RPMI8226 (cell line): ENCODE data around the gene XDH.

Experiments
- DNase-seq: peaks from one replicate; pipeline ENCODE4 v3.0.0-alpha.2; 2015

Gene XDH

DNA sequence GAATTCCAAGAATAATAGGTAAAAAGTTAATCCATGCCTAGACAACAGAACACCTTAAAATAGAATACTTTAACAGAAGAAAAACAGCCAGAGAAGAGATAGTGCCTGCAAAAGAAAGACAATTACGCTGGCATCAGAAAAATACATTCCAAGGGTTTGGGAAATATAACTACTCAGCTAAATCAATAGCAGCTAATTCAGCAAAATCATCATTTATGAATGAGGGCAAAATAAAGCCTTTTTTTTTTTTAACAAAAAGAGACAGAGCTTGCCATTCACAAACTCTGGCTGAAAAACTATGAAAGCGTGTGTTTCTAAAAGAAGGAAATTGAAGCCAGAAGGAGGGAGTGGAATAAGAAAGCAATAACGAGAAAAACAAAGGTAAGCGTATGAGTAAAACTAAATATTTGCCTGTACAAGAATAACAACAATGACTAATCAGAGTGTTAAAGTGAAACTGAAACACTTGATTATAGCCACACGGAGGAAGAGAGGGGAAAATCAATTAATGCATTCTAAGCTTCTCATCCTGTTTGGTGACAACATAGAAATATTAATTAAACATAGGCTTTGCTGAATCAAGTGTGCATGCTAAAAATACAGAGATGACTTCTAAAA is 90.4 kb downstream of the XDH start:
- peak; percentile 41 for DNase-seq

- no peak for DNase-seq
Measured at GRCh38 chr2:31322371-31322770, 92.2 kb downstream of the XDH start.

DNA sequence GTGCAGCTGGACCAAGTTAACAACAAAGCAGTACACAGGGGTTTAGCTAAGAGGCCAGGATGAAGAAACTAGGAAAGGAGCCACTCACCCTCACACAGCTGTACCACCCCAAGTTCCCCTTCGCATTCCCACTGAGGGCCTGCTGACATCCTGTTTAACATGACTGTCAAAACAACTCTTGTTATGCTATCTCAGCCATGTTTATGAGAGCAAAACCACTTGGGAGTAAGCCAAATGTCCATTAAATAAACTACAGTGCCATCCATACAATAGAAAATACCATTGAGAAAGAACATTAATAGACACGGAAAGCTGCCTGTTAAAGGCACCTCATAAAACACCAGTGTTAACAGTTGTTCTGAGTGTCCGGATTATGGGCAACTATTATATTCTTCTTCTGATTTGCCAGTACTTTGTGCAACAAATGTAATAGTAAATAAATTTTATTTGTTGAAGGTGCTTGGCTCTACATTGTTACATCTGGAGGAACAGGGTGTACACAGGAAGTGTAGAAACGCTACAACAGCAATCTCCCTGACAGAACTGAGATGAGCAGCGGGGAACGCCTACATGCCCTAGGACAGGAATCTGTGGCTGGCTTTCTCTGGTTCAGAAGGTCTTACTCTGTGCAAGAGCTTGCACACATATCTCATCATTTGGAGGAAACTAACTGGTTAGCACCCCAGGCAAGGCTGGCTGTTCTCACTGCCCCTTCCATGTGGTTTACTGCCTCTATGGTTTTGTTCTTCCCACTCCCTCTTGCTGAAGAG is 95.0 kb downstream of the XDH start:
- DNase-seq, result peak; percentile 88

DNA sequence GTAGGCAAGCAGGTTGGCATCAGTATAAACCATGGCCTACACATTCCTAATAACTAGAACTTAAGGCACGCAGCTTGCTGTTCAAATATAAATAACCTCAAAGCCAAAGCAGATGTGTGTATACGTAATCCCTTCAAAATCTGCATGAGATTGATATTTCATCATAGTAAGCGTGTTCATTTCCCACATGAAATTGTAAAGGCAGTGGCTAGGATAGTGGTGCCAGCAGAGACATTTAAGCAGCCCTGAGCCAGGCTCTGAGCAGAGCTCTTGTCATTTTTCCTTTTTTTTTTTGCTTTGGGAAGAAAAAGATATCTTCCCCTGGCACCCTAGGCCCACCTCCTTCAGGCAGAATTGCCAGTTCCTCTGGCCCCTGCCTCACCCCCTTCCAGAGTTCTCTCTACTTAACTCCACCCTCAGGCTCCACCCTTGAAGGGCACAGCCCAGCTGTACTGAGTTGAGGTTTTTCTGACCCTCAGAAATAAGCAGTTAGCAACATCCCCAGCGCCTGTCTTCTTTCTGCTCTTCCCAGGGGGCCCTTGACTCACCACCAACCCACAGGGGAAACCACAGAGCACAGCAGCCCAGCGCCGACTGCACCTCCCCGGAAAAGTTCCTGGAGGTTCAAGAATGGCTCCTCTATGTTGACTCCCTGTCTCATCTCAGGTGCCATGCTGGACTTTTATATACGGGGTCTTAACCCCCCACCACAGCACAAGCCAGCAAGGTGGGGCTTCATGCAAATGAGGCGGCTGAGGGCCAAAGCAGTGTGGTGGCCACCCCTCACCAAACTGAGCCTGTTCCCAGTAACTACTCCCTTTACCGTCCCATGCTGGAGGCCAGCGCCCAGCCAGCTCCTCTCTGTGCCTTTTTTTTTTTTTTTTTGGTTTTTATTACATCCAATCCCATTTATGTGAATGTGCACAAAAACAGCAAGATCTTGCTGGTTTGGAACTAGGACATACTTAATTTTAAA is 95.9 kb downstream of the XDH start:
- DNase-seq, result peak; percentile 90

DNA sequence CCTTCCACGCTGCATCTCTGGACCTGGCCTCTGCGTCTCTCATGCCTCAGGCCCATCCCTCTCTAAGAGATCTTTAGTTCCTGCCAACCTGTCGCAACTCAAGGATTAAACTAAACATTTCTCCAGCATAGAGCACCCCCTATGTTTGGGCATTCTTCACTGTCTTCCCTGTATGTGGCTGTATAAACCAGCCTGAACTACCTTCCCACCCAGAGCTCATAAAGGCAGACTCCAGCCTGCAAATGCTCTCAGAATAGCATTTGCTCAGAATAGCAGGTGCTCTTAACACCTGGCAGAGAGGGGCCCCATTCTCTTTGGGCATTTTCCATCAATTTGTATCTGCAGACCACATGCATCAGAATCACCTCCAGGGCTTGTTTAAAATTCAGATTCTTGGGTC is 97.1 kb downstream of the XDH start:
- DNase-seq, result peak; percentile 56

DNA sequence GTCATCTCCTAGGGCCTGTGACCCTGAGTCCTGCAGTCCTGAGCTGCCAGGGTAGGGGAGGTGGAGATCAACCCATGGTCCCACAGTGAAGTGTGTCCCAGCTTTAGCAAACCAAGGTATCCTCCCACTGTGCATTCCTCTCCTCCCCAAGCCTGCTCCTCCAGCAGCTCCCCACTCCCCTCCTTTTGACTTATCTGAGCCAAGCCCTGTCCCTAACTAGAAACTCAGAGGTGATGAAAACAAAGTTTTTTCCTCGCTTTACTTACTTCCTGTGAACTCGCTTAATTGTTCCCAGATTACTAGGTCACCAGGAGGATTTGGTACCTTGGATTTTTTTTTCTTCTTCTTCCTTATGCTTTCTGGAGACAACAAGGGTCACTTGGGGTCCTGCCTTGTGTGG is 99.8 kb downstream of the XDH start:
- DNase-seq, result no peak

- DNase-seq, result no peak
Measured at GRCh38 chr2:31312898-31313297, 101.6 kb downstream of the XDH start.

DNA sequence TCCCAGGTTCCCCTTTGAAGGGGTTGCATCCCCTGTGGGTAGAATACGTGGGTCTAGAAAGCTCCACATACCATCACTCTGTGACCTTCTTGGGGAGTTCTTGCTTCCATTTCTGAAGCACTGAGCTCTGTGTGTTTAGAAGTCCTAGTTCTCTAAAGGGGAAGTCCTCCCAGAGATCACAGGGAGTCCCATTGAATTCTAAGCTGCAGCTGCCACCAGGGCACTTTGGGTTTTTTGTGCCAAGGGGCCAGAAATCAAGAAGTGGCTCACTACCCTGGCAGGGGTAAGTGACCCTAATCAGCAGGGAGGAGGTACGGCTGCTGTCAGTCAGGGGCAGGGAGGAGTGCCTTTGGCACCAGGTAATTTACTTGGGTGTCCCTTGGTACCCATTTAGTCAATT is 109.7 kb downstream of the XDH start:
- DNase-seq, result no peak

GRCh38 chr2:31302940-31303563 is 111.5 kb downstream of the XDH start:
- no peak for DNase-seq

- no peak for DNase-seq
Measured at GRCh38 chr2:31300309-31300708, 114.2 kb downstream of the XDH start.

GRCh38 chr2:31299547-31299946 is 115.0 kb downstream of the XDH start:
- no peak for DNase-seq

GRCh38 chr2:31297751-31298150 is 116.8 kb downstream of the XDH start:
- no peak for DNase-seq

GRCh38 chr2:31296641-31297287 is 117.8 kb downstream of the XDH start:
- no peak for DNase-seq

DNA sequence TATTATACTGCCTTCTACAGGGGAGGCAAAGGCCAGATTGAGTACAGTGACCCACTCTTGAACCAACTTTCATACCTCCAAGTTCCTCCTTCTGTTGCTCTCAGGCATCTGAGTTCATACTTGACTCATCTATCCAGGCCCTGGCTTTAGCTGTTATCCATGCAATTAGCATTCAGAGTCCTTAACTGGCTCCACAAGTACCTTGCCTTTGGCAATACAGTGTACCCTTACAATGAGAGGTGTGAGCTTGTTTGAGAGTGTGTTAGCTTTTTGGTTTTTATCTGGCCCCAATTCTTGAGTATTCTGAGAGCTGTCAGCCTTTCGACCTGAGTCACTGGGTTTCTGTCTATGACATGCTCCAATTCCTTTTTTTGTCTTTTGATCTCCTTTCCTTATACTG is 120.3 kb downstream of the XDH start:
- no peak for DNase-seq

DNA sequence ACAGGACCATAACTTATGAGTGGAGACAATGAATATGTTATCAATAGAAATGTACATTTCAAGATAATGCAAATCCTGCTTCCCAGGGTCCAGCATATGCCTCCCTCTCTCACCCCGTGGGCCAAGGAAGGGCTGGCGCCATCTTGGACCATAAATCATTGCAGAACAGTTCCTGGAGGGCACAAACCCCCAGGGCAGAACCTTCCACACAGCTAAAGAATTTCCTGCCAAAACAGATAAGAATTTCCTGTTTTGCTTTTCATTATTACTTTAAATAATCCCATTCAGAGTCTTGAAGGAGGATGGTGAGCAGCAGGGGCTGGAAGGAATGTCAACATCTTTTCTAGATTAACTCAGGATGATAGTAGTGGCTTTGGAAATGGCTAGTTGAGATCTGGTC is 126.9 kb downstream of the XDH start:
- DNase-seq, result no peak

GRCh38 chr2:31286961-31287550 is 127.5 kb downstream of the XDH start:
- DNase-seq, result no peak

DNA sequence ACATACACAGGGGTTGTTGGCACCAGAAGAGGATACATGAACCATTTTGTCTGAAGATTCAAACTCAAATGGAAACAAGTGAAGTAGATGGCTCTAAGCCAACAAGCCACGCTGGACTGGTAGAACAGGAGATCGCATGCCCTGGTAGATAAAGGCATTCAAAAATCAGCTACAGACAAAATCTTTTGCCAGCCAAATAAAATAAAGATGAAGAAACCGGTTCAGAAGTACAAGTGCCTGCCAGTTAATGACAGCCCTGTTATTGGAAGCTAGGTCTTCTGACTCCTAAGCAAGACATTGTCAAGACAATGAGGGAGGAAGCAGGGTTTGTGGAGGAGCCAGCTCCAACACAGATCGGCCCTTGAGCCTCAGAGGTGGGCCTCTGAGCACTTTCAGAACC is 128.3 kb downstream of the XDH start:
- DNase-seq, result no peak
